HCT116 (cell line): ENCODE results near the gene MRPS23. TPM values are rescaled to one million over a fixed set of nuclear protein-coding genes. Genes with fewer than 3 reads are reported as not detected.

ENCODE experiments used
- ATAC-seq: fragments of 200-7000 bp; cut with Tn5 transposase; 2 replicates; pipeline ENCODE4 v1.9.1; 2020; ENCODE audit warnings: mild to moderate bottlenecking, moderate library complexity
- BruUV-seq: library from RNA; stranded (reverse); fragments of 400-500 nt; replicated peaks from 2 replicates; lab custom pipeline; 2021; lab: Mats Ljungman, UMichigan
- CTCF ChIA-PET: fragments of 300-600 bp; sonication (Branson Sonifier 250); formaldehyde crosslinking; loops from one replicate; lab custom pipeline; 2021; ENCODE audit warnings: antibody characterized with exemption; lab: Charles Lee
- POLR2A ChIA-PET: fragments of 300-600, 350-600 bp; sonication (Branson Sonifier 250); formaldehyde crosslinking; loops from one replicate; lab custom pipeline; 2021; ENCODE audit warnings: antibody characterized with exemption; lab: Charles Lee
- RAD21 ChIA-PET, 2 experiments: fragments of 300-600 bp; sonication (Branson Sonifier 250); formaldehyde crosslinking; loops; one replicate each; lab custom pipeline; 2023; ENCODE audit warnings: low total read pairs in 2 of 2; ENCODE audit not compliant: uncharacterized antibody in 2 of 2, unreplicated experiment in 2 of 2, low non-redundant PET in 1 of 2; lab: Charles Lee
- DNase-seq: peaks from one replicate; pipeline ENCODE4 v3.0.0-alpha.2; 2010; ENCODE audit warnings: low read depth, low spot score
- H2AFZ ChIP-seq: fragments of 200-600 bp; shearing (Covaris generic), sonication (generic); 2 replicates; pipeline ENCODE4 v1.6.1; 2017; ENCODE audit warnings: low read depth, mixed run types, mixed read lengths, antibody characterized with exemption, low read length; ENCODE audit not compliant: poor library complexity, severe bottlenecking
- H3K27ac ChIP-seq: 2 replicates; pipeline ENCODE4 v1.5.1; 2012; ENCODE audit warnings: low read depth, low read length
- H3K27me3 ChIP-seq: fragments of 200-600 bp; sonication (generic); 2 replicates; pipeline ENCODE4 v1.6.1; 2016; ENCODE audit warnings: mixed run types, low read length, mixed read lengths; ENCODE audit not compliant: insufficient read depth
- H3K36me3 ChIP-seq, 2 experiments: fragments of 200-500 bp in 1 of 2; fragments of 200-600 bp in 1 of 2; sonication (Bioruptor generic) in 1 of 2; sonication (generic) in 1 of 2; 2 replicates each; pipeline versions ENCODE4 v1.5.1 to v1.6.1; 2014 to 2016; ENCODE audit warnings: low read length in 2 of 2, inconsistent platforms in 1 of 2, mixed read lengths in 1 of 2, mixed run types in 1 of 2; ENCODE audit not compliant: insufficient read depth in 2 of 2, control insufficient read depth in 1 of 2
- H3K4me1 ChIP-seq, 2 experiments: fragments of 200-600 bp in 1 of 2; sonication (generic) in 1 of 2; 2 replicates each; pipeline versions ENCODE4 v1.5.1 to v1.6.1; 2012 to 2017; ENCODE audit warnings: low read length in 2 of 2, inconsistent platforms in 1 of 2, mild to moderate bottlenecking in 1 of 2, mixed read lengths in 1 of 2, mixed run types in 1 of 2, moderate library complexity in 1 of 2; ENCODE audit not compliant: insufficient read depth in 2 of 2, control insufficient read depth in 1 of 2
- H3K4me2 ChIP-seq: fragments of 200-600 bp; sonication (generic); 2 replicates; pipeline ENCODE4 v1.6.1; 2017; ENCODE audit warnings: mixed run types, low read length, mixed read lengths
- H3K4me3 ChIP-seq, 2 experiments: fragments of 200-600 bp in 1 of 2; sonication (generic) in 1 of 2; replicated peaks in 1 of 2; 2 replicates each; pipeline ENCODE4 v1.5.1; 2011 to 2016; ENCODE audit warnings: low read length in 2 of 2, control low read depth in 1 of 2, low read depth in 1 of 2, mild to moderate bottlenecking in 1 of 2, mixed read lengths in 1 of 2, mixed run types in 1 of 2
- H3K79me2 ChIP-seq: fragments of 200-600 bp; sonication (generic); 2 replicates; pipeline ENCODE4 v1.6.1; 2017; ENCODE audit warnings: mild to moderate bottlenecking, mixed run types, low read length, moderate library complexity, mixed read lengths; ENCODE audit not compliant: insufficient read depth
- H3K9ac ChIP-seq: fragments of 200-600 bp; sonication (generic); 2 replicates; pipeline ENCODE4 v1.6.1; 2016; ENCODE audit warnings: low read length, mixed read lengths
- H3K9me2 ChIP-seq: fragments of 200-600 bp; sonication (generic), shearing (Covaris generic); 2 replicates; pipeline ENCODE4 v1.6.1; 2017; ENCODE audit warnings: mixed run types, mild to moderate bottlenecking, moderate library complexity; ENCODE audit not compliant: insufficient read depth
- H3K9me3 ChIP-seq, 2 experiments: fragments of 200-500 bp in 1 of 2; fragments of 200-600 bp in 1 of 2; sonication (Bioruptor generic) in 1 of 2; sonication (generic) in 1 of 2; 2 replicates each; pipeline ENCODE4 v1.6.1; 2014 to 2017; ENCODE audit warnings: low read length in 2 of 2, mixed read lengths in 2 of 2, inconsistent platforms in 1 of 2, low read depth in 1 of 2, mild to moderate bottlenecking in 1 of 2, mixed run types in 1 of 2, moderate library complexity in 1 of 2; ENCODE audit not compliant: control insufficient read depth in 1 of 2, insufficient read depth in 1 of 2
- H4K20me1 ChIP-seq: fragments of 200-600 bp; sonication (generic), shearing (Covaris generic); 2 replicates; pipeline ENCODE4 v1.6.1; 2017; ENCODE audit warnings: mixed run types, mild to moderate bottlenecking, moderate library complexity; ENCODE audit not compliant: insufficient read depth
- POLR2A ChIP-seq: IDR thresholded peaks from 2 replicates; pipeline ENCODE4 v1.7.0; 2011; ENCODE audit warnings: borderline replicate concordance; ENCODE audit not compliant: insufficient read depth, insufficient read length; ENCODE audit errors: extremely low read depth
- POLR2AphosphoS5 ChIP-seq: IDR thresholded peaks from 2 replicates; pipeline ENCODE4 v1.6.1; 2011; ENCODE audit warnings: mild to moderate bottlenecking, low read depth, low read length, moderate library complexity
- SP1 ChIP-seq: IDR thresholded peaks from 2 replicates; pipeline ENCODE4 v1.6.1; 2012; ENCODE audit warnings: low read depth
- TCF7L2 ChIP-seq: IDR thresholded peaks from 2 replicates; pipeline ENCODE4 v1.7.0; 2011; ENCODE audit warnings: borderline replicate concordance, inconsistent platforms; ENCODE audit not compliant: insufficient read depth, insufficient read length; ENCODE audit errors: extremely low read depth
- YY1 ChIP-seq: IDR thresholded peaks from 2 replicates; pipeline ENCODE4 v1.6.1; 2011; ENCODE audit warnings: low read length, low read depth, moderate library complexity, mild to moderate bottlenecking; ENCODE audit not compliant: insufficient replicate concordance; ENCODE audit errors: extremely low read depth
- ZFX ChIP-seq: fragments of 450-650 bp; IDR thresholded peaks from 2 replicates; pipeline ENCODE4 v1.6.1; 2017
- intact Hi-C: fragments of 100-400 bp; cut with micrococcal nuclease; formaldehyde crosslinking; loops from 2 replicates; pipeline ENCODE4 v1.10.0; 2022
- total RNA-seq: library from RNA; stranded (reverse); gene quantifications from one replicate; pipeline ENCODE4 v1.2.1, GENCODE V29; 2021; ENCODE audit not compliant: unreplicated experiment
- TF ChIP-seq, protein P1 (sequence below), 3 experiments: fragments of 200-600 bp in 1 of 3; sonication (generic) in 1 of 3; IDR thresholded peaks in 2 of 3; conservative IDR thresholded peaks in 1 of 3; 2 replicates each; pipeline ENCODE4 v1.5.1; 2012 to 2017; ENCODE audit warnings: low read depth in 2 of 3, low read length in 2 of 3, antibody characterized with exemption in 1 of 3, borderline replicate concordance in 1 of 3, control low read depth in 1 of 3, mild to moderate bottlenecking in 1 of 3, mixed read lengths in 1 of 3, mixed run types in 1 of 3, moderate library complexity in 1 of 3; ENCODE audit not compliant: insufficient read depth in 1 of 3

MRPS23 gene
- total RNA-seq, 1 experiment from 2014 or later, result 109 TPM

DNA sequence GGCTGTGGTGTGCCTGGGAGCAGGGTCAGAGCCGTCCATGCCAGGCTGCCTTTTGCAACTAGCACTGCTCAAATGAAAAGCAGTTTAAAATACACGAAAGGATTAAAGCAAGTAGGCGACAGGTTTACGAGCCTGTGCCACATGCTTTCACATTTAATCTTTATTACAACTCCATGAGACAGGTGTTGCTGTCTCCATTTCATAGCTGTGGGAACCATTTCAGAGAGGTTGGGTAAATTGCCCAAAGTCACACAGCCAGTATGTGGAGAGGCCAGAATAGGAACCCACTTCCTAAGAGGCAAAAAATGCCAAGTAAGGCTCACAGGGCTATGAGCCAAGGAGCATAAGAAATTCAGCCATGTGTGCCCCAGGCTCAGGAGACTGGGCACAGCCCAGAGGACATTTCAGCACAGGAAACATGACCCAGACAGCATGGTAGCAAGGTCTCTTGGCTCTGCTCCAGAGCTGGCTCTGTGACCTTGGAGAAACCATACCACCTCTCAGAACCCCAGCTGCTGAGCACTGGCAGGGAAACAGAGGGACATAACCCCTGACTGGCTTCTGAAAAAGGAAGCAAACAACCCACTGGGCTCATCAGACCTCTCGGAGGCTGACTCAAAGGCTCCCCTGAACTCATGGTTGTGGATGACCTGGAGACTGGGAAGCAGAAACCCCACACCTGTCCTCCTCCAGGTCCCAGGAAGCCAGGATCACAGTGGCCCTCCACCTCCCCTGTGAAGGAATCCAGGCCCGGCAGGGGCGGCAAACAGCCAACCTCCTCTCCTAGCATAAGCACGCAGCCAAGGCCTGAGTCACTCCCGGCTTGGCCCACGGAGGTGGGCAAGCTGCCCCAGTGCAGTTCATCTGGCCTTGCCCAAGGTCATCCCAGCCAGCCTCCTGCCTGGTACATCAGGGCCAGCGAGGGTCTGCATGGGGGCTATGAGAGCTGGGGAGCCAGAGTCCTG, 40.3 kb upstream of the MRPS23 start:
- Histone ChIP-seq H3K4me1 (peaks cover 60 to 72% of the 10 kb centered on the region in 2 experiments), H3K9me3 (no peaks in the 10 kb centered on the region; a peak in 1 of 4 replicates), H3K9me2 (no peaks in the 10 kb centered on the region), H3K9ac (peak overlapping the region; percentile 63), H4K20me1 (no peaks in the 10 kb centered on the region), H3K36me3 (peaks cover 0 to under 1% of the 10 kb centered on the region in 2 experiments; a peak in 1 of 4 replicates), H3K4me2 (peak overlapping the region; percentile 71), H3K27ac (peak overlapping the region; percentile 79), H2AFZ (no peak overlapping the region), H3K79me2 (peaks cover 37% of the 10 kb centered on the region), H3K4me3 (peak overlapping the region in 1 of 2 experiments; percentile 16; a peak in 2 of 4 replicates), H3K27me3 (no peaks in the 10 kb centered on the region)
- POLR2A ChIA-PET, result interaction anchor here (0.9 to 2.6 kb wide), 7 partner anchors 11 to 117 kb away, joined by 3 to 10 read pairs (median 5); partner anchors contain the start of gene SRSF1
- no TSS peak for BruUV-seq
- peak; percentile 70 for ATAC-seq
- RAD21 ChIA-PET, result interaction anchor here (0.9 to 1.3 kb wide), 3 partner anchors 29 to 30 kb away, joined by 3 to 7 read pairs (median 5); no protein-coding TSS in a partner anchor
- intact Hi-C loops, result no loop called here
- peak; percentile 67 for DNase-seq
- CTCF ChIA-PET, result interaction anchor here (0.7 to 2.9 kb wide), 11 partner anchors 8 to 109 kb away, joined by 3 to 14 read pairs (median 4); no protein-coding TSS in a partner anchor
- TF ChIP-seq SP1, result no peak
- TF ChIP-seq POLR2AphosphoS5, result peak; percentile 66
- TF ChIP-seq, protein P1, sequence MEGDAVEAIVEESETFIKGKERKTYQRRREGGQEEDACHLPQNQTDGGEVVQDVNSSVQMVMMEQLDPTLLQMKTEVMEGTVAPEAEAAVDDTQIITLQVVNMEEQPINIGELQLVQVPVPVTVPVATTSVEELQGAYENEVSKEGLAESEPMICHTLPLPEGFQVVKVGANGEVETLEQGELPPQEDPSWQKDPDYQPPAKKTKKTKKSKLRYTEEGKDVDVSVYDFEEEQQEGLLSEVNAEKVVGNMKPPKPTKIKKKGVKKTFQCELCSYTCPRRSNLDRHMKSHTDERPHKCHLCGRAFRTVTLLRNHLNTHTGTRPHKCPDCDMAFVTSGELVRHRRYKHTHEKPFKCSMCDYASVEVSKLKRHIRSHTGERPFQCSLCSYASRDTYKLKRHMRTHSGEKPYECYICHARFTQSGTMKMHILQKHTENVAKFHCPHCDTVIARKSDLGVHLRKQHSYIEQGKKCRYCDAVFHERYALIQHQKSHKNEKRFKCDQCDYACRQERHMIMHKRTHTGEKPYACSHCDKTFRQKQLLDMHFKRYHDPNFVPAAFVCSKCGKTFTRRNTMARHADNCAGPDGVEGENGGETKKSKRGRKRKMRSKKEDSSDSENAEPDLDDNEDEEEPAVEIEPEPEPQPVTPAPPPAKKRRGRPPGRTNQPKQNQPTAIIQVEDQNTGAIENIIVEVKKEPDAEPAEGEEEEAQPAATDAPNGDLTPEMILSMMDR (IDR thresholded peaks at IDR 0.05 in 2 of 3, conservative IDR thresholded peaks at IDR 0.05 in 1 of 3; ENCODE audit: borderline replicate concordance in 1 of 3, insufficient read depth in 1 of 3, low read depth in 2 of 3, low read length in 2 of 3), result peak in 1 of 3 experiments; percentile 15; a peak in 1 of 6 replicates
- TF ChIP-seq TCF7L2, result peak; percentile 66
- no peak for TF ChIP-seq POLR2A
- TF ChIP-seq YY1, result peak; percentile 13
- peak; percentile 33; the same call in 1 of the 2 replicates for TF ChIP-seq ZFX
